C4-2B (cell line): ENCODE results near the gene UQCRHL.

Experiments
- ZFX ChIP-seq: fragments of 450-650 bp; IDR thresholded peaks from 2 replicates; pipeline ENCODE4 v1.6.1; 2017
- TF ChIP-seq, protein P1 (sequence below): fragments of 450-650 bp; conservative IDR thresholded peaks from 2 replicates; pipeline ENCODE4 v1.5.1; 2017; ENCODE audit warnings: mild to moderate bottlenecking

DNA sequence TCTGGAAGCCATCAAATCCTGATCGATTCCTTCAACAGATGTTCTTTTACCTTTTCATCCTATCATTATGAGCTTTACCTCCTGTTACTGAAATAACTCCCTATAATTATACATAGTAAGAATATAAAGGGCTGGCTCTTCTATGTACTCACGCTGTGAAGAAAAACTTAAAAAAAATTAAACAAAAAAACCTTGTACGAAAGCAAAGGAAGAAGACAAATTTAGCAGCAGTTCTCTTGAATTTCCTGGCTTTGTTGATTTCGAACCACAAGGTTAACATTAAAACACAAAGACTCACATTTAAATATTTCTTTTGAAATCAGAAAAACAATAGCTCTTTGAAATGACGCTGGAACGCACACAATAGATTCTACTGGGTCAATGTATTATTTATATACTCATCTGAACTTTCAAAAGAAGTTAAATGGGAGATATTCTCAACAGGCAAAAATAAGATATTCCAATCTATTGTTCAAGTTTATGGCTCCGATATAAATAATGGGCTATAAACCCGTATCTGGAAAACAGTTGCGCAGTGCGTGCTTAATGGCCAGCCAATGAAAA lies 26.5 kb upstream of the UQCRHL start:
- TF ChIP-seq, protein P1, sequence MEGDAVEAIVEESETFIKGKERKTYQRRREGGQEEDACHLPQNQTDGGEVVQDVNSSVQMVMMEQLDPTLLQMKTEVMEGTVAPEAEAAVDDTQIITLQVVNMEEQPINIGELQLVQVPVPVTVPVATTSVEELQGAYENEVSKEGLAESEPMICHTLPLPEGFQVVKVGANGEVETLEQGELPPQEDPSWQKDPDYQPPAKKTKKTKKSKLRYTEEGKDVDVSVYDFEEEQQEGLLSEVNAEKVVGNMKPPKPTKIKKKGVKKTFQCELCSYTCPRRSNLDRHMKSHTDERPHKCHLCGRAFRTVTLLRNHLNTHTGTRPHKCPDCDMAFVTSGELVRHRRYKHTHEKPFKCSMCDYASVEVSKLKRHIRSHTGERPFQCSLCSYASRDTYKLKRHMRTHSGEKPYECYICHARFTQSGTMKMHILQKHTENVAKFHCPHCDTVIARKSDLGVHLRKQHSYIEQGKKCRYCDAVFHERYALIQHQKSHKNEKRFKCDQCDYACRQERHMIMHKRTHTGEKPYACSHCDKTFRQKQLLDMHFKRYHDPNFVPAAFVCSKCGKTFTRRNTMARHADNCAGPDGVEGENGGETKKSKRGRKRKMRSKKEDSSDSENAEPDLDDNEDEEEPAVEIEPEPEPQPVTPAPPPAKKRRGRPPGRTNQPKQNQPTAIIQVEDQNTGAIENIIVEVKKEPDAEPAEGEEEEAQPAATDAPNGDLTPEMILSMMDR, result no peak
- no peak for TF ChIP-seq ZFX
